GM18520 (cell line): Measurements from ENCODE around the gene IFIT2.
"Not testable (repeated sequence)": the region's sequence is repeated elsewhere in the genome, so short reads cannot be mapped to it uniquely, and the experiment has no call there.

Experiments
- ATAC-seq: cut with Tn5 transposase; IDR thresholded peaks from one replicate; pipeline ENCODE4 v1.9.1; 2021; ENCODE audit not compliant: unreplicated experiment

The IFIT2 gene

GRCh38 chr10:89278900-89279392 lies 22.9 kb upstream of the IFIT2 start:
- ATAC-seq = no peak

GRCh38 chr10:89279421-89279869 lies 22.4 kb upstream of the IFIT2 start:
- ATAC-seq = no peak

GRCh38 chr10:89280508-89280907 lies 21.3 kb upstream of the IFIT2 start:
- no peak for ATAC-seq

DNA sequence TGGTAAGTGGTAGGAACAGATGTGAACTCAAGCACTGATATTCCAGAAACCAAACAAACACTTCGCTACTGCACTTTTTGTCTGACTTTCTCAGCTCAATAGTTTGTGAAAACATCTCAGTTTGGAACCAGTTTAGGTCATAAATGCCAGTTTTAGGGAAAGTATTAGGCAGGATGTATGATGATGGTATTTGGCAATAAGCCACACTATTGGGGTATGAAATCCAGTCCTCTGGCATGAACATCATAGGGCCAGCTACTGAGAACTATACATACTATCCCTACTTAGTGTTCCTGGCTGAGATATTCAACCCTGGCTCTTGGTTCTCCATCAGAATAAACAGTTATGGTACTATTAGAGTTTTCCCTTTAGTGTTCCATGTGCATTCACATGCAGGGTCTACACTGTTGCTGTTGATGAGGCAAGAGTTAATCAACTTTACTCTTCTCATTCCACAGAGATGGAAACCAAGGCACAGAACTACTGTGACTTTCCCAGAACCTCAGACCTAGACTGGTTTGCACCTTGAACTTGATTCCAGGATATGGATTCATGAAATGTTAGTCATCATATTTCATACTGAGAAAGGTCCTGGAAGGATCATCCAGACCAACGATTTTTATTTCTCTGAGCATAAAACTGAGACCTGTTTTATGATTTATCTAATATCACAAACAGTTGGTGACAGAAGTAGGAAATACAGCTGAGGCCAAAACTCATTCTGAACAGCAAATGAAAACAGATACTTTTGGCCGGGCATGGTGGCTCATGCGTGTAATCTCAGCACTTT lies 20.0 kb upstream of the IFIT2 start:
- no peak for ATAC-seq

DNA sequence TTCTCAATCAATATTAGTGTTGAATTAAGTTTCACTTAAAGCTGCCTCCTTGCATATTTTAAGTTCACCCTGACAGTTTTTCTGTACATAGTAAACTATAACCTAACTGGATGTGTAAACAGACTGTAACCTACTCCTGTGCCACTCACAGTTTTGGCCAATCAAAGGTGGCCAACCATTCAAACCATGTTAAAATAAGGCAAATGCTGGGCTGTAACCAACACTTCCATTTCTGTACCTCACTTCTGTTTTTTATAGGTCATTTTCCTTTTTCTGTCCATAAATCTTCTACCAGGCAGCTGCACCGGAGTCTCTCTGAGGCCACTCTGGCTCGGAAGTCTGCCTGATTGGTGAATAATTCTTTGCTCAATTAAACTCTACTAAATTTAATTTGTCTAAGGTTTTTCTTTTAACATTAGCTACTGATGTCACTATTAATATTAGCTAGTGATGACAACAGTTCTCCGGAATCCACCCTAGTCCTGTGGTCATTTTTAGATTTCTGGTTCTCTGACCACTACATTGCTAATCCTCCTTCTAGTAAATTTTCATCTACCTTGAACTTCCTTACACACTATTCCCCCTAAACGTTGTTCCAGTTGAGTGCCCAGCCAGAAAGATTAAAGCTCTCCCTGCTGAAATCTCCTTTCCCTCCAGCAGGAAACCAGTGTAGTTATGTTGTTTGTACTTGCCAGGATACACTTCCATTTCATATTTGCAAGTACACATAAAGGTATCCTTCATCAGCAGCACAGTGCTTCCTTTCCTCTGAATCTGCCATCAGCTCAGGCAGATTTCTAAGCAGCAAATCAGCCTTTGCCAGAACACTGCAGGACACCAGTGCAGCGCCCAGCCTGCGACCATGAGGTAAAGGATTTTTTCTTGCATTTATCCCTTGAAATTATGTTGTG lies 18.6 kb upstream of the IFIT2 start:
- ATAC-seq = no peak

GRCh38 chr10:89283936-89284475 lies 17.8 kb upstream of the IFIT2 start:
- ATAC-seq = no peak

DNA sequence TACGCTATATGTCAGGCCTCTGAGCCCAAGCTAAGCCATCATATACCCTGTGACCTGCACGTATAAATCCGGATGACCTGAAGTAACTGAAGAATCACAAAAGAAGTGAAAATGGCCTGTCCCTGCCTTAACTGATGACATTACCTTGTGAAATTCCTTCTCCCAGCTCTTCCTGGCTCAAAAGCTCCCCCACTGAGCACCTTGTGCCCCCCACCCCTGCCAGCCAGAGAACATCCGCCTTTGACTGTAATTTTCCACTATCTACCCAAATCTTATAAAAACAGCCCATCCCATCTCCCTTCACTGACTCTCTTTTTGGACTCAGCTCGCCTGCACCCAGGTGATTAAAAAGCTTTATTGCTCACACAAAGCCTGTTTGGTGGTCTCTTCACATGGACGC lies 17.1 kb upstream of the IFIT2 start:
- ATAC-seq = not testable (repeated sequence)

DNA sequence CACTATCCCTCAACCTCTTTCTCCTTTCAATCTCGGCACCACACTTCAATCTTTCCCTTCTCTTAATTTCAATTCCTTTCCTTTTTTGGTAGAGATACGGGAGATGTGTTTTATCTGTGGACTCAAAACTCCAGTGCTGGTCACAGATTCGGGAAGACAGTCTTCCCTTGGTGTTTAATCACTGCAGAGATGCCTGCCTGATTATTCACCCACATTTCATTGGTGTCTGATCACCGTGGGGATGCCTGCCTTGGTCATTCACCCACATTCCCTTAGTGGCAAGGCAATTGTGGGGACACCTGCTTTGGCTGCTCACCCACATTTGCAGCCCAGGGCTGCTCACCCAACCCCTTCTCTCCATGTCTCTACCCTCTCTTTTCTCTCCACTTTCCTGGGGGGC lies 16.5 kb upstream of the IFIT2 start:
- ATAC-seq = not testable (repeated sequence)

GRCh38 chr10:89294721-89295239 lies 7.1 kb upstream of the IFIT2 start:
- ATAC-seq = no peak

DNA sequence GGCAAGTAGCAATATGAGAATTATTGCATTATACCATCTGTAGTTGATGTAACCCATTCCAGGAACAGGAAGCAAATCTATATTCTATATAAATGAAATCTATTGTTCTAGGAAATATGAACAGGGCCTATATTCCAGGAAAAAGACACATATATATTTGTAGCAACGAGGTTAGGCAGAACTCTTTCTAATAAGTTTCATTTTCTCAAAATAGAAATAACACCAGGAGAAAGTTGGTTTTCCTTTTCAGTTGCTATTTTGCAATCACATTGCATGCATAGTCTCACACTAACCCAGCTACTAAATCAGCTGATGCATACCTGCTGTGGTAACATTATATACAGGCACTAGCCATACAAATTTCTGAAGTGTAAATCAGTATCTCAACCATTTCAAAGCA lies 6.2 kb upstream of the IFIT2 start:
- ATAC-seq = no peak

GRCh38 chr10:89296220-89296648 lies 5.6 kb upstream of the IFIT2 start:
- no peak for ATAC-seq

DNA sequence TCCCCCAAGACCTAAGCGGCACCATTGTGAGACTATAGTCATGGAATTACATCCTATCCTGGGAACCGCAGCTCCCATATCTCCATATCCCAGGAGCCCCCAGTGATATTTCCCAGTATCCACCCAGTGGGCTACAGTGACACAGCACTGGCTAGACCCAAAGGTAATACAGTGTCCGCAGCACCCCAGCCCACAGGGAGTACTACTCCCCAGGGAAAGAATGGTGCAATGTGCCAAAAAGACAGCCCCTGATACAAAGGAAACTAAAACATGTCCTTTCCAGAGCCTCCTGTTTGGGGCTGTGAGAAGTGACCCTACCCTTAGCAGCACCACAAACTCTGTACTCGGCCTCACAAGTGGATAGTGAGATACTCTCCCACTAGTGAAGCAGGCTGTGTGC lies 4.5 kb upstream of the IFIT2 start:
- no peak for ATAC-seq

- no peak for ATAC-seq
Measured at GRCh38 chr10:89297791-89298190, 4.1 kb upstream of the IFIT2 start.

- ATAC-seq = no peak
Measured at GRCh38 chr10:89299031-89299430, 2.8 kb upstream of the IFIT2 start.

GRCh38 chr10:89301232-89301631 lies 614 bp upstream of the IFIT2 start:
- no peak for ATAC-seq

DNA sequence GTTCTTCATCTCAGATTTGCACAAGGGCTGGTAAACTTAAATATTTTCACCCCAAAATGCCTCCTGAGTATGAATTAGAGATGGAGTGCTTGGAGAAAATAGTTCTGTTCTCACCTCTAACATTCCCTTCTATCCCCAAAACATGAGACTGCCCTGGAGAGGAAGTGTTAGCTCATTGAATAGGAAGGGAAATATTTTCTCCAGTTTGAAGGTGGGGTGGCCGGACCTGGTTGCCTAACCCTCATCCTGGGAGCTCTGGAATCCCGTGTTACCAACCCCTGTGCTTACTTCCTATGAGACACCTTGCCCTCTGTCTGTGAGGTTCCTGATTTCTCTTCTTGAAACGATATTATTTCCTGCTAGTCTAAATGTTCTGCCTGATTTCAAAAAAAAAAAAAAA lies 779 bp downstream of the IFIT2 start:
- no peak for ATAC-seq

- ATAC-seq = no peak
Measured at GRCh38 chr10:89303161-89303560, 1.3 kb downstream of the IFIT2 start.

- ATAC-seq = no peak
Measured at GRCh38 chr10:89304026-89304425, 2.2 kb downstream of the IFIT2 start.

DNA sequence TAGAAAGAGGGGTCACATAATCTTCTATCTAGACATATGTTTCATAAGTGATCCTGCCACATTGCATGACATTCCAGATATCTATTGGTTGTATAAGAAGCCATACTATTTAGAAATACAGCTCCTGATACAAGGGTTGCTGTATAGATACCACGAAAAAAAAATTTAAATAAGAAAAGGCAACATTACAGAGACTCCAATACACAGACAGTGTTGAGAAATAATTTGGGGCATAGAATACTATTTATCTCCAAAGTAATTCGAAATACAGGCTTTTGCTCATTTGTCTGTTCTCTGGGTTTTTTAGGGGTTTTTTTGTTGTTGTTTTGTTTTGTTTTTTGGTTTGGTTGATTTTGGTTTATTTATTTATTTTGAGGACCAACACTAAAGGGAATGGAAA lies 2.6 kb downstream of the IFIT2 start:
- no peak for ATAC-seq

DNA sequence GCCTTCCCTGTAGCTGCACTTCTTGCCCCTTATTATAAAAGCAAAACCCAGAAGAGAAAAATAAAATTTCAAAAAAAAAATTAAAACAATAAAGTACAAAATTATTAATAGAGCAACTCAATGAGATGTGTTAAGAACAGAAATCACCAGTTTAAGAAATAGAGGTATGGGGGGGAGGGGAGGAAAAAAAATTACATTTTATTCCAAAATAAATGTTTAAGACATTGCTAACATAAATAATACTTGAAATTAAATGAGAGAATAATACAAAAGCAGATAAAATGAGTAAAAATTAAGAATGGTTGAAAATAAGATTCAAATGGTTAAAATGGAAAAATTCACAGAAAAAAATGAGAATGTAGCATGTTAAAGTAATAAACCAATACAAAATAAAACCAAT lies 3.1 kb downstream of the IFIT2 start:
- ATAC-seq = no peak

- ATAC-seq = no peak
Measured at GRCh38 chr10:89305766-89306433, 4.1 kb downstream of the IFIT2 start.
